Mononuclear cell (primary cell): ENCODE measurements around the gene KCMF1. TPM values are rescaled to one million over a fixed set of nuclear protein-coding genes. Genes with fewer than 3 reads are reported as not detected.
"Not testable (repeated sequence)": the region's sequence is repeated elsewhere in the genome, so short reads cannot be mapped to it uniquely, and the experiment has no call there.

ENCODE experiments used
- H3K27me3 ChIP-seq: 2 replicates; pipeline ENCODE4 v1.6.0; 2011; ENCODE audit warnings: low read length, control low read depth; ENCODE audit not compliant: insufficient read depth
- H3K4me1 ChIP-seq: 2 replicates; pipeline ENCODE4 v1.5.1; 2011; ENCODE audit warnings: mild to moderate bottlenecking, low read length, control low read depth; ENCODE audit not compliant: insufficient read depth
- H3K4me3 ChIP-seq: 2 replicates; pipeline ENCODE4 v1.5.1; 2011; ENCODE audit warnings: mild to moderate bottlenecking, low read length, moderate library complexity
- H3K9me3 ChIP-seq: 2 replicates; pipeline ENCODE4 v1.5.1; 2011; ENCODE audit warnings: low read depth, mild to moderate bottlenecking, control low read depth, low read length
- total RNA-seq: library from RNA; depleted of rRNA; stranded (reverse); fragments of >200 nt; gene quantifications from one replicate; pipeline ENCODE4 v1.2.3, GENCODE V29; 2012

Gene KCMF1
- total RNA-seq, 1 donor, result 78.8 TPM

DNA sequence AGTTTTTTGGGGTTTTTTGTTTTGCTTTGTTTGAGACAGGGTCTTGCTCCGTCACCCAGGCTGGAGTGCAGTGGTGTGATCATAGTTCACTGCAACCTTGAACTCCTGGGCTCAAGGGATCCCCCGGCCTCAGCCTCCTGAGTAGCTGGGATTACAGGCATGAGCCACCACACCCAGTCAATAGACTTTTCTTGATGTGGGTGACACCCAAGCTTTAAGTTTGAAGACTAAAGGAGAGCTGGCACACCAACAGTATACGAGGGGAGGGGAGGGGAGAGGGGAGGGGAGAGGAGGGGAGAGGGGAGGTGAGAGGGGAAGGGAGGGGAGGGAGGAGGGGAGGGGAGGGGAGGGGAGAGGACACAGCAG is 25.1 kb upstream of the KCMF1 start:
- H3K27me3 ChIP-seq, H3K9me3 ChIP-seq, H3K4me3 ChIP-seq: not testable (repeated sequence)
- peaks cover 46% of the 10 kb centered on the region for H3K4me1 ChIP-seq

- Histone ChIP-seq H3K9me3 (no peaks in the 10 kb centered on the region), H3K27me3 (no peaks in the 10 kb centered on the region), H3K4me1 (peaks cover 40% of the 10 kb centered on the region), H3K4me3 (no peak overlapping the region)
These were observed 24.6 kb upstream of the KCMF1 start for GRCh38 chr2:84946204-84947009.

- H3K4me1 ChIP-seq, result peaks cover 34% of the 10 kb centered on the region
- H3K4me3 ChIP-seq, result no peak overlapping the region
- no peaks in the 10 kb centered on the region for H3K27me3 ChIP-seq
- no peaks in the 10 kb centered on the region for H3K9me3 ChIP-seq
These were observed 23.9 kb upstream of the KCMF1 start for GRCh38 chr2:84947010-84947593.

GRCh38 chr2:84953535-84953934 is 17.4 kb upstream of the KCMF1 start:
- Histone ChIP-seq H3K4me1 (no peaks in the 10 kb centered on the region), H3K27me3 (no peaks in the 10 kb centered on the region), H3K9me3 (no peaks in the 10 kb centered on the region), H3K4me3 (no peak overlapping the region)

- H3K4me3 ChIP-seq, result no peak overlapping the region
- H3K4me1 ChIP-seq, result peaks cover 2% of the 10 kb centered on the region
- H3K9me3 ChIP-seq, result no peaks in the 10 kb centered on the region
- no peaks in the 10 kb centered on the region for H3K27me3 ChIP-seq
These were observed 16.6 kb upstream of the KCMF1 start for GRCh38 chr2:84954329-84954728.

- H3K4me1 ChIP-seq, result peaks cover 15% of the 10 kb centered on the region
- no peak overlapping the region for H3K4me3 ChIP-seq
- no peaks in the 10 kb centered on the region for H3K27me3 ChIP-seq
- H3K9me3 ChIP-seq, result no peaks in the 10 kb centered on the region
These were observed 14.3 kb upstream of the KCMF1 start for GRCh38 chr2:84956334-84957297.

DNA sequence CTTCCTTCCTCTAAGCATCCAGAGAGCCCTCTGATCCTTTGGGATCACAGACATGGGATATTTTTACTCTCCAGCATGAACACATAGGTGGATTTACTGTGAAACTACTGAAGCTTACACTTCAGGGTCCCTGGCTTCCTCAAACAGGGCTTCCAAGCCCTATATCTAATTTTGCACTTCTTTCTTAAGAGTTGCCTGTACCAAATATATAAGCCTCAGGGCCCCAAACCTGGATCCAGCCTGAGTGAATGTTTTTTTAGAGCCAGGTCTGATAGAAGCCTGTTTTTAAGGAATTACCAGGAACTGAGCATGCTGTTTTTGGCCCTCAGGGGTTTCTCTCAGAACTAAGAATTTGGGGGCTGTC is 13.2 kb upstream of the KCMF1 start:
- H3K4me3 ChIP-seq, result no peak overlapping the region
- peaks cover 15% of the 10 kb centered on the region for H3K4me1 ChIP-seq
- H3K27me3 ChIP-seq, result no peaks in the 10 kb centered on the region
- H3K9me3 ChIP-seq, result no peaks in the 10 kb centered on the region

- no peak overlapping the region for H3K4me3 ChIP-seq
- H3K4me1 ChIP-seq, result peaks cover 22% of the 10 kb centered on the region
- H3K9me3 ChIP-seq, result no peaks in the 10 kb centered on the region
- no peaks in the 10 kb centered on the region for H3K27me3 ChIP-seq
These were observed 12.6 kb upstream of the KCMF1 start for GRCh38 chr2:84958135-84959059.

DNA sequence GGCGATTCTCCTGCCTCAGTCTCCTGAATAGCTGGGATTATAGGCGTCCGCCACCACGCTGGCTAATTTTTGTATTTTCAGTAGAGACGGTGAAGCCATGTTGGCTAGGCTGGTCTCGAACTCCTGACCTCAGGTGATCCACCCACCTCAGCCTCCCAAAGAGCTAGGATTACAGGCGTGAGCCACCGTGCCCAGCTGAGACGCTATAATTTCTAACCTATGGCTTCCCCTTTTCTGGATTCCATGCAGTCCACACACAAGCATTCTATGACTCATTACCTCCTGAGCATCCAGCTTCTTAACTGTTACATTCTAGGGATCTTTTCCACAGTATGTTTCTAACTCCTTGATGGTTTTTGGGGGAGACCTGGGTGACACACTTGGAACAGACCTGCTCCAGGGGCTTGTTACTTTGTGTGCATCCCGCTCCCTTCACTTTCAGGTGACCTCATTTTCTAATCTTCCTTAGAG is 11.8 kb upstream of the KCMF1 start:
- Histone ChIP-seq H3K9me3 (no peaks in the 10 kb centered on the region), H3K4me3 (no peak overlapping the region), H3K4me1 (peaks cover 29% of the 10 kb centered on the region), H3K27me3 (no peaks in the 10 kb centered on the region)

DNA sequence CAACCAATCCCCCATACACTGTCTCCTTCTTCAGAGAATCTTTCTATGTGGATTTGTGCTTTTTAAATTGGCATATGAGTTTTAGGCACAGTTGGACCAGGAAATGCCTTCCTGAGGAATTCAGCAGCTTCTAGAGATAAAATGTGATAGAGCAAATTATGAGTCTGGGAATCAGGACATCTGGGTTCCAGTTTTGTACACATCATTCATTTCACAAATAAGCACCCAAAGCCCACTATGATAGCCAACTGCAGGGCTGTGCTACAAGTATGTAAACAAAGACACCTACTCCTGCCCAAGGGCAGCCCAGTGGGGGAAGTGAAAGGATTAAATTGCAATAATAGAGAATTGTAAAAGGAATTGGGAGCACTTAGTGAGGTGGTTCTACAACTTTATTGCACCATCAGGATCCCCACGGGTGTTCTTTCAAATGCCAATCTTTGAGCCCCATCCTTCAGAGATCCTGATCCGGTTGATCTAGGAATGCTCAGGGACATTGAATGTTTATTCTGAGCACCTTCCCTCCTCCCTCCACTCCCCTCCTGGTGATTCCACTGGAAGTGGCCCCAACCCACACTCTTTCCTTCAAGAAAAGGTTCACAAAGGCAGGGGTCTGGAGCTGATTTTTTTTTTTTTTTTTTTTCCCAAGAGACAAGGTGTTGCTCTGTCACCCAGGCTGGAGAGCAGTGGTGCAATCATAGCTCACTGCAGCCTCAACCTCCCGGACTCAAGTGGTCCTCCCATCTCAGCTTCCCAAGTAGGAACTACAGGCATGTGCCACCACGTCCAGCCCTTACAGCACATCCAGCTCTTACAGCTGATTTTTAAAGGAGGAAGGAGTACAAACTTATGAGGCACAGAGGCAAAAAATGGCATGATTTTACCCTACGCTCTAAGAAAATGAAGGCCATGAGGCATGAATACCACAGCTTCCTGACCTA is 11.1 kb upstream of the KCMF1 start:
- Histone ChIP-seq H3K4me3 (no peak overlapping the region), H3K9me3 (no peaks in the 10 kb centered on the region), H3K4me1 (peaks cover 36% of the 10 kb centered on the region), H3K27me3 (no peaks in the 10 kb centered on the region)

GRCh38 chr2:84962917-84963316 is 8.0 kb upstream of the KCMF1 start:
- H3K4me1 ChIP-seq, result peaks cover 57% of the 10 kb centered on the region
- no peaks in the 10 kb centered on the region for H3K9me3 ChIP-seq
- no peak overlapping the region for H3K4me3 ChIP-seq
- no peaks in the 10 kb centered on the region for H3K27me3 ChIP-seq

GRCh38 chr2:84963323-84963691 is 7.7 kb upstream of the KCMF1 start:
- Histone ChIP-seq H3K4me3 (no peak overlapping the region), H3K27me3 (no peaks in the 10 kb centered on the region), H3K9me3 (no peaks in the 10 kb centered on the region), H3K4me1 (peaks cover 61% of the 10 kb centered on the region)

DNA sequence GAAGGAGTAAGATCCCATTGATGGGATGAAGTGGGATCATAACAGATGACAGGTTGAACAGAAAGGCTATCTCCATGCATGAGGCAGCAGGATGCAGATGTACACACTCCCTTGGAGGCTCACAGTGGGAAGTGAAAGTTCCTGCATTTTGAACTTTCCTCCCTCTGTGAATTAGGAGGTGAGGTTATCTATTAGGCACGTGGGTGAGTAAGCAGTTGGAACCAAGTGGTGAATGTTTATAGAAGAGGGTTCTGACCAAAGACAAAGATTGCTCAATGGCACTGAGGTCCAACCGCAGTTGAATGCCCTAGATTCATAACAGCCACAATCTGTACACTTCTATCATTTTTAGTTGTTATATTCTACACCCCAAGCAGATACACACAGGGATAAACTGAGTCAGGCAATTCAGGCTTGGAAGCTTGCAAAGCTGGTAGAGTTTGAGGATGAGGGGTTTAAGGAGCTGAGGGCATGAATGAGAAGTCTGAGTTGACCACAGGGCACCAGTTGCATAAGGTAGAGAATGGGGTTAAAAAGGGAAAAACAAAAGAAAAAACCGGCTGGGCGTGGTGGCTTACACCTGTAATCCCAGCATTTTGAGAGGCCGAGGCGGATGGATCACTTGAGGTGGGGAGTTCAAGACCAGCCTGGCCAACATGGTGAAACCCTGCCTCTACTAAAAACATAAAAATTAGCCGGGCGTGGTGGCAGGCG is 7.1 kb upstream of the KCMF1 start:
- Histone ChIP-seq H3K9me3 (no peaks in the 10 kb centered on the region), H3K27me3 (no peaks in the 10 kb centered on the region), H3K4me3 (no peak overlapping the region), H3K4me1 (peaks cover 66% of the 10 kb centered on the region)
